Astrocyte (in vitro differentiated cells and primary cell): ENCODE results near the gene H6PD. TPM values are rescaled to one million over a fixed set of nuclear protein-coding genes. Genes with fewer than 3 reads are reported as not detected.

Experiments used
- DNase-seq: peaks from one replicate; pipeline ENCODE4 v3.0.0-alpha.2; 2010; ENCODE audit warnings: low read depth
- FAIRE-seq: peaks from 2 replicates; lab custom pipeline; 2011; peaks lifted over from hg19 to GRCh38; lab: Jason Lieb, UNC
- H2AFZ ChIP-seq: 2 replicates; pipeline ENCODE4 v1.6.0; 2012; ENCODE audit warnings: low read depth, low read length, inconsistent platforms
- H3K27ac ChIP-seq: 2 replicates; pipeline ENCODE4 v1.5.1; 2011; ENCODE audit warnings: low read depth, low read length, inconsistent platforms
- H3K27me3 ChIP-seq: 2 replicates; pipeline ENCODE4 v1.6.0; 2011; ENCODE audit warnings: low read length, inconsistent platforms; ENCODE audit not compliant: insufficient read depth
- H3K36me3 ChIP-seq: 2 replicates; pipeline ENCODE4 v1.5.1; 2011; ENCODE audit warnings: low read length, inconsistent platforms; ENCODE audit not compliant: insufficient read depth
- H3K4me1 ChIP-seq: 2 replicates; pipeline ENCODE4 v1.5.1; 2011; ENCODE audit warnings: low read length, inconsistent platforms; ENCODE audit not compliant: insufficient read depth
- H3K4me2 ChIP-seq: 2 replicates; pipeline ENCODE4 v1.6.0; 2012; ENCODE audit warnings: low read length, inconsistent platforms
- H3K4me3 ChIP-seq: 2 replicates; pipeline ENCODE4 v1.5.1; 2011; ENCODE audit warnings: low read depth, mild to moderate bottlenecking, low read length, inconsistent platforms; ENCODE audit not compliant: insufficient read depth
- H3K79me2 ChIP-seq: 2 replicates; pipeline ENCODE4 v1.6.0; 2012; ENCODE audit warnings: mild to moderate bottlenecking, low read length, inconsistent platforms; ENCODE audit not compliant: insufficient read depth
- H3K9ac ChIP-seq: 2 replicates; pipeline ENCODE4 v1.6.0; 2012; ENCODE audit warnings: mild to moderate bottlenecking, low read length, inconsistent platforms
- H3K9me3 ChIP-seq: 2 replicates; pipeline ENCODE4 v1.5.1; 2012; ENCODE audit warnings: low read depth, mild to moderate bottlenecking, low read length, inconsistent platforms; ENCODE audit not compliant: insufficient read depth
- H4K20me1 ChIP-seq: 2 replicates; pipeline ENCODE4 v1.6.0; 2012; ENCODE audit warnings: low read length, inconsistent platforms; ENCODE audit not compliant: insufficient read depth
- H3K27ac Mint-ChIP-seq: one replicate; pipeline ENCODE4 v1.8.0; 2021; ENCODE audit warnings: mild to moderate bottlenecking, mixed read lengths; ENCODE audit not compliant: unreplicated experiment
- H3K27me3 Mint-ChIP-seq: one replicate; pipeline ENCODE4 v1.8.0; 2021; ENCODE audit warnings: low read depth, mixed read lengths; ENCODE audit not compliant: unreplicated experiment
- H3K36me3 Mint-ChIP-seq: one replicate; pipeline ENCODE4 v1.8.0; 2021; ENCODE audit warnings: low read depth, mixed read lengths; ENCODE audit not compliant: unreplicated experiment
- H3K4me1 Mint-ChIP-seq: one replicate; pipeline ENCODE4 v1.8.0; 2021; ENCODE audit warnings: low read depth, mixed read lengths; ENCODE audit not compliant: unreplicated experiment
- H3K4me3 Mint-ChIP-seq: one replicate; pipeline ENCODE4 v1.8.0; 2021; ENCODE audit warnings: mild to moderate bottlenecking, moderate library complexity, mixed read lengths; ENCODE audit not compliant: unreplicated experiment
- H3K9me3 Mint-ChIP-seq: one replicate; pipeline ENCODE4 v1.8.0; 2021; ENCODE audit warnings: mild to moderate bottlenecking, mixed read lengths; ENCODE audit not compliant: unreplicated experiment
- EZH2 ChIP-seq: IDR thresholded peaks from 2 replicates; pipeline ENCODE4 v1.6.1; 2012; ENCODE audit warnings: mild to moderate bottlenecking, low read length, inconsistent platforms; ENCODE audit not compliant: insufficient read depth
- total RNA-seq: library from RNA; stranded (reverse); gene quantifications from 2 replicates; pipeline ENCODE4 v1.2.1, GENCODE V29; 2021
- TF ChIP-seq, protein P1 (sequence below): IDR thresholded peaks from 2 replicates; pipeline ENCODE4 v1.5.1; 2011; ENCODE audit warnings: low read depth, mild to moderate bottlenecking, inconsistent platforms, low read length, moderate library complexity; ENCODE audit not compliant: insufficient read depth

Gene H6PD
- total RNA-seq, 1 donor from 2014 or later: 13.9 TPM

- peaks cover 14% of the 10 kb centered on the region for H3K4me1 ChIP-seq
- H4K20me1 ChIP-seq: no peaks in the 10 kb centered on the region
- no peak overlapping the region for H3K9ac ChIP-seq
- peaks cover 1% of the 10 kb centered on the region for H3K27me3 Mint-ChIP-seq
- H3K79me2 ChIP-seq: peaks cover 29% of the 10 kb centered on the region
- TF ChIP-seq, protein P1, sequence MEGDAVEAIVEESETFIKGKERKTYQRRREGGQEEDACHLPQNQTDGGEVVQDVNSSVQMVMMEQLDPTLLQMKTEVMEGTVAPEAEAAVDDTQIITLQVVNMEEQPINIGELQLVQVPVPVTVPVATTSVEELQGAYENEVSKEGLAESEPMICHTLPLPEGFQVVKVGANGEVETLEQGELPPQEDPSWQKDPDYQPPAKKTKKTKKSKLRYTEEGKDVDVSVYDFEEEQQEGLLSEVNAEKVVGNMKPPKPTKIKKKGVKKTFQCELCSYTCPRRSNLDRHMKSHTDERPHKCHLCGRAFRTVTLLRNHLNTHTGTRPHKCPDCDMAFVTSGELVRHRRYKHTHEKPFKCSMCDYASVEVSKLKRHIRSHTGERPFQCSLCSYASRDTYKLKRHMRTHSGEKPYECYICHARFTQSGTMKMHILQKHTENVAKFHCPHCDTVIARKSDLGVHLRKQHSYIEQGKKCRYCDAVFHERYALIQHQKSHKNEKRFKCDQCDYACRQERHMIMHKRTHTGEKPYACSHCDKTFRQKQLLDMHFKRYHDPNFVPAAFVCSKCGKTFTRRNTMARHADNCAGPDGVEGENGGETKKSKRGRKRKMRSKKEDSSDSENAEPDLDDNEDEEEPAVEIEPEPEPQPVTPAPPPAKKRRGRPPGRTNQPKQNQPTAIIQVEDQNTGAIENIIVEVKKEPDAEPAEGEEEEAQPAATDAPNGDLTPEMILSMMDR: no peak
- no peak for TF ChIP-seq EZH2
- no peak overlapping the region for H3K4me3 ChIP-seq
- no peak overlapping the region for H3K27ac Mint-ChIP-seq
- H2AFZ ChIP-seq: peak overlapping the region; percentile 17
- H3K9me3 Mint-ChIP-seq: no peaks in the 10 kb centered on the region
- no peak overlapping the region for H3K4me2 ChIP-seq
- H3K9me3 ChIP-seq: no peaks in the 10 kb centered on the region
- H3K4me3 Mint-ChIP-seq: peak overlapping the region; percentile 57
- no peaks in the 10 kb centered on the region for H3K36me3 ChIP-seq
- H3K27ac ChIP-seq: no peak overlapping the region
- H3K4me1 Mint-ChIP-seq: peaks cover 14% of the 10 kb centered on the region
- peaks cover 2% of the 10 kb centered on the region for H3K36me3 Mint-ChIP-seq
- H3K27me3 ChIP-seq: no peaks in the 10 kb centered on the region
- DNase-seq: peak; percentile 44
- no peak for FAIRE-seq
Observed at GRCh38 chr1:9233241-9233941, 1.2 kb upstream of the H6PD start.

DNA sequence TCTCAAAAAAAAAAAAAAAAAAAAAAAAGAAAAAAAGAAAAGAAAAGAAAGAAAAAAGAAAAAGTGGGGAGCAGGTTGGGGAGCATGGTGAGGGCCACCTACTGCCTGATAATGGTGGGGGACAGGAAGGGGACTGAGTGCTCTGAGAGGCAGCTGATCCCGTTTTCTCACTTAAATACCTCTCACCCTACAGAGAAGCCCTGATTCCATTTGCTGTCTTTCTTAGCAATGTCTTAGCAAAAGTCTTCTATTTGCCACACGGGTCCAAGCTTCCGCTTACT lies 692 bp upstream of the H6PD start:
- H3K4me1 Mint-ChIP-seq: peaks cover 15% of the 10 kb centered on the region
- H3K36me3 Mint-ChIP-seq: peaks cover 2% of the 10 kb centered on the region
- H3K27ac Mint-ChIP-seq: peak overlapping the region; percentile 58
- DNase-seq: no peak
- H3K27me3 Mint-ChIP-seq: peaks cover 1% of the 10 kb centered on the region
- Histone ChIP-seq H3K4me1 (peaks cover 16% of the 10 kb centered on the region), H3K27ac (peak overlapping the region; percentile 68), H3K27me3 (no peaks in the 10 kb centered on the region), H4K20me1 (no peaks in the 10 kb centered on the region), H3K4me3 (no peak overlapping the region), H2AFZ (peak overlapping the region; percentile 90), H3K9me3 (no peaks in the 10 kb centered on the region), H3K79me2 (peaks cover 29% of the 10 kb centered on the region), H3K36me3 (no peaks in the 10 kb centered on the region), H3K9ac (peak overlapping the region; percentile 71), H3K4me2 (peak overlapping the region; percentile 85)
- H3K9me3 Mint-ChIP-seq: no peaks in the 10 kb centered on the region
- no peak for FAIRE-seq
- TF ChIP-seq, protein P1: no peak
- no peak for TF ChIP-seq EZH2
- H3K4me3 Mint-ChIP-seq: peak overlapping the region; percentile 85

DNA sequence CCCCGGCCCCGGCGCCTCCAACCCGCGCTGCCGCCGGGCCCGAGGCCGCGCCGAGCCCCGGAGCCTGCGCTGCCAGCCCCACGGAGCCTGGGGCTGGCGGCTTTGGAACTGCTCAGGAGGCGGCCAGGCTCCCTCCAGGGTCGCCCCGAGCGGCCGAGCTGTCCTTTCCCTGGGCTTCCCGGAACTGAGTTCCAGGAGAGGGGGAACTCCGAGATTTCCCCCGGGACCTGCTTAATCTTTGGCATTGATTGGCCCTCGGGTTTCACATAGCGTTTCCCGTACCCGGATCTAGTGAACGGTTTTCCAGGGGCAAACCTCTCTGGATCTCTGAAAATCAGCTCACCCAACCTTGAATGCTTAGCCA lies 504 bp downstream of the H6PD start:
- peaks cover 32% of the 10 kb centered on the region for H3K79me2 ChIP-seq
- H3K9me3 Mint-ChIP-seq: no peaks in the 10 kb centered on the region
- DNase-seq: peak; percentile 29
- peak overlapping the region; percentile 82 for H3K27ac Mint-ChIP-seq
- no peaks in the 10 kb centered on the region for H3K27me3 ChIP-seq
- TF ChIP-seq, protein P1: no peak
- no peak for TF ChIP-seq EZH2
- H3K9me3 ChIP-seq: no peaks in the 10 kb centered on the region
- H3K9ac ChIP-seq: peak overlapping the region; percentile 97
- H3K27me3 Mint-ChIP-seq: peaks cover 1% of the 10 kb centered on the region
- peaks cover 2% of the 10 kb centered on the region for H3K36me3 Mint-ChIP-seq
- H3K4me3 ChIP-seq: peak overlapping the region; percentile 78
- peak overlapping the region; percentile 87 for H3K27ac ChIP-seq
- H3K4me2 ChIP-seq: peak overlapping the region; percentile 99
- H4K20me1 ChIP-seq: no peaks in the 10 kb centered on the region
- peak overlapping the region; percentile 65 for H2AFZ ChIP-seq
- no peaks in the 10 kb centered on the region for H3K36me3 ChIP-seq
- FAIRE-seq: no peak
- peaks cover 27% of the 10 kb centered on the region for H3K4me1 ChIP-seq
- peaks cover 25% of the 10 kb centered on the region for H3K4me1 Mint-ChIP-seq
- H3K4me3 Mint-ChIP-seq: peak overlapping the region; percentile 88
